HCT116 (cell line): ENCODE data around the gene ATP6V0B. TPM values are rescaled to one million over a fixed set of nuclear protein-coding genes. Genes with fewer than 3 reads are reported as not detected.

Experiments used
- ATAC-seq: fragments of 200-7000 bp; cut with Tn5 transposase; 2 replicates; pipeline ENCODE4 v1.9.1; 2020; ENCODE audit warnings: mild to moderate bottlenecking, moderate library complexity
- BruUV-seq: library from RNA; stranded (reverse); fragments of 400-500 nt; replicated peaks from 2 replicates; lab custom pipeline; 2021; lab: Mats Ljungman, UMichigan
- CTCF ChIA-PET: fragments of 300-600 bp; sonication (Branson Sonifier 250); formaldehyde crosslinking; loops from one replicate; lab custom pipeline; 2021; ENCODE audit warnings: antibody characterized with exemption; lab: Charles Lee
- POLR2A ChIA-PET: fragments of 300-600, 350-600 bp; sonication (Branson Sonifier 250); formaldehyde crosslinking; loops from one replicate; lab custom pipeline; 2021; ENCODE audit warnings: antibody characterized with exemption; lab: Charles Lee
- RAD21 ChIA-PET, 2 experiments: fragments of 300-600 bp; sonication (Branson Sonifier 250); formaldehyde crosslinking; loops; one replicate each; lab custom pipeline; 2023; ENCODE audit warnings: low total read pairs in 2 of 2; ENCODE audit not compliant: uncharacterized antibody in 2 of 2, unreplicated experiment in 2 of 2, low non-redundant PET in 1 of 2; lab: Charles Lee
- DNase-seq: peaks from one replicate; pipeline ENCODE4 v3.0.0-alpha.2; 2010; ENCODE audit warnings: low read depth, low spot score
- H2AFZ ChIP-seq: fragments of 200-600 bp; shearing (Covaris generic), sonication (generic); 2 replicates; pipeline ENCODE4 v1.6.1; 2017; ENCODE audit warnings: low read depth, mixed run types, mixed read lengths, antibody characterized with exemption, low read length; ENCODE audit not compliant: poor library complexity, severe bottlenecking
- H3K27ac ChIP-seq: 2 replicates; pipeline ENCODE4 v1.5.1; 2012; ENCODE audit warnings: low read depth, low read length
- H3K27me3 ChIP-seq: fragments of 200-600 bp; sonication (generic); 2 replicates; pipeline ENCODE4 v1.6.1; 2016; ENCODE audit warnings: mixed run types, low read length, mixed read lengths; ENCODE audit not compliant: insufficient read depth
- H3K36me3 ChIP-seq, 2 experiments: fragments of 200-500 bp in 1 of 2; fragments of 200-600 bp in 1 of 2; sonication (Bioruptor generic) in 1 of 2; sonication (generic) in 1 of 2; 2 replicates each; pipeline versions ENCODE4 v1.5.1 to v1.6.1; 2014 to 2016; ENCODE audit warnings: low read length in 2 of 2, inconsistent platforms in 1 of 2, mixed read lengths in 1 of 2, mixed run types in 1 of 2; ENCODE audit not compliant: insufficient read depth in 2 of 2, control insufficient read depth in 1 of 2
- H3K4me1 ChIP-seq, 2 experiments: fragments of 200-600 bp in 1 of 2; sonication (generic) in 1 of 2; 2 replicates each; pipeline versions ENCODE4 v1.5.1 to v1.6.1; 2012 to 2017; ENCODE audit warnings: low read length in 2 of 2, inconsistent platforms in 1 of 2, mild to moderate bottlenecking in 1 of 2, mixed read lengths in 1 of 2, mixed run types in 1 of 2, moderate library complexity in 1 of 2; ENCODE audit not compliant: insufficient read depth in 2 of 2, control insufficient read depth in 1 of 2
- H3K4me2 ChIP-seq: fragments of 200-600 bp; sonication (generic); 2 replicates; pipeline ENCODE4 v1.6.1; 2017; ENCODE audit warnings: mixed run types, low read length, mixed read lengths
- H3K4me3 ChIP-seq, 2 experiments: fragments of 200-600 bp in 1 of 2; sonication (generic) in 1 of 2; replicated peaks in 1 of 2; 2 replicates each; pipeline ENCODE4 v1.5.1; 2011 to 2016; ENCODE audit warnings: low read length in 2 of 2, control low read depth in 1 of 2, low read depth in 1 of 2, mild to moderate bottlenecking in 1 of 2, mixed read lengths in 1 of 2, mixed run types in 1 of 2
- H3K79me2 ChIP-seq: fragments of 200-600 bp; sonication (generic); 2 replicates; pipeline ENCODE4 v1.6.1; 2017; ENCODE audit warnings: mild to moderate bottlenecking, mixed run types, low read length, moderate library complexity, mixed read lengths; ENCODE audit not compliant: insufficient read depth
- H3K9ac ChIP-seq: fragments of 200-600 bp; sonication (generic); 2 replicates; pipeline ENCODE4 v1.6.1; 2016; ENCODE audit warnings: low read length, mixed read lengths
- H3K9me2 ChIP-seq: fragments of 200-600 bp; sonication (generic), shearing (Covaris generic); 2 replicates; pipeline ENCODE4 v1.6.1; 2017; ENCODE audit warnings: mixed run types, mild to moderate bottlenecking, moderate library complexity; ENCODE audit not compliant: insufficient read depth
- H3K9me3 ChIP-seq, 2 experiments: fragments of 200-500 bp in 1 of 2; fragments of 200-600 bp in 1 of 2; sonication (Bioruptor generic) in 1 of 2; sonication (generic) in 1 of 2; 2 replicates each; pipeline ENCODE4 v1.6.1; 2014 to 2017; ENCODE audit warnings: low read length in 2 of 2, mixed read lengths in 2 of 2, inconsistent platforms in 1 of 2, low read depth in 1 of 2, mild to moderate bottlenecking in 1 of 2, mixed run types in 1 of 2, moderate library complexity in 1 of 2; ENCODE audit not compliant: control insufficient read depth in 1 of 2, insufficient read depth in 1 of 2
- H4K20me1 ChIP-seq: fragments of 200-600 bp; sonication (generic), shearing (Covaris generic); 2 replicates; pipeline ENCODE4 v1.6.1; 2017; ENCODE audit warnings: mixed run types, mild to moderate bottlenecking, moderate library complexity; ENCODE audit not compliant: insufficient read depth
- CBX3 ChIP-seq: IDR thresholded peaks from 2 replicates; pipeline ENCODE4 v1.6.1; 2012; ENCODE audit warnings: low read depth
- CEBPB ChIP-seq: IDR thresholded peaks from 2 replicates; pipeline ENCODE4 v1.6.1; 2012; ENCODE audit warnings: low read depth
- EGR1 ChIP-seq: IDR thresholded peaks from 2 replicates; pipeline ENCODE4 v1.6.1; 2012; ENCODE audit warnings: low read depth
- ELF1 ChIP-seq: IDR thresholded peaks from 2 replicates; pipeline ENCODE4 v1.6.1; 2012; ENCODE audit warnings: low read depth, borderline replicate concordance
- MAX ChIP-seq: IDR thresholded peaks from 2 replicates; pipeline ENCODE4 v1.6.1; 2012
- POLR2A ChIP-seq: IDR thresholded peaks from 2 replicates; pipeline ENCODE4 v1.7.0; 2011; ENCODE audit warnings: borderline replicate concordance; ENCODE audit not compliant: insufficient read depth, insufficient read length; ENCODE audit errors: extremely low read depth
- SRF ChIP-seq: IDR thresholded peaks from 2 replicates; pipeline ENCODE4 v1.6.1; 2012; ENCODE audit warnings: low read depth
- ZBTB33 ChIP-seq: IDR thresholded peaks from 2 replicates; pipeline ENCODE4 v1.6.1; 2011; ENCODE audit warnings: mild to moderate bottlenecking, low read length, moderate library complexity; ENCODE audit not compliant: insufficient replicate concordance; ENCODE audit errors: extremely low read depth
- ZNF274 ChIP-seq: fragments of 200-500 bp; sonication (Bioruptor generic); IDR thresholded peaks from 2 replicates; pipeline ENCODE4 v1.6.1; 2014; ENCODE audit warnings: mild to moderate bottlenecking, low read depth, low read length, inconsistent platforms
- intact Hi-C: fragments of 100-400 bp; cut with micrococcal nuclease; formaldehyde crosslinking; loops from 2 replicates; pipeline ENCODE4 v1.10.0; 2022
- total RNA-seq: library from RNA; stranded (reverse); gene quantifications from one replicate; pipeline ENCODE4 v1.2.1, GENCODE V29; 2021; ENCODE audit not compliant: unreplicated experiment

Gene ATP6V0B
- total RNA-seq, 1 experiment from 2014 or later, result 122 TPM

GRCh38 chr1:43958351-43959255 lies 16.2 kb upstream of the ATP6V0B start:
- Histone ChIP-seq H3K9me3 (no peaks in the 10 kb centered on the region), H3K27ac (no peak overlapping the region), H3K4me1 (no peaks in the 10 kb centered on the region), H2AFZ (no peak overlapping the region), H3K9me2 (no peaks in the 10 kb centered on the region), H3K4me3 (no peak overlapping the region), H3K4me2 (no peak overlapping the region), H3K9ac (no peak overlapping the region), H3K36me3 (peaks cover 0 to 4% of the 10 kb centered on the region in 2 experiments; a peak in 2 of 4 replicates), H4K20me1 (no peaks in the 10 kb centered on the region), H3K27me3 (no peaks in the 10 kb centered on the region), H3K79me2 (no peaks in the 10 kb centered on the region)
- no TSS peak for BruUV-seq
- ATAC-seq (no peak), DNase-seq (no peak)
- RAD21 ChIA-PET, result no interaction called here
- POLR2A ChIA-PET, result no interaction called here
- TF ChIP-seq SRF, result no peak
- no peak for TF ChIP-seq ELF1
- TF ChIP-seq ZBTB33, result no peak
- no peak for TF ChIP-seq EGR1
- TF ChIP-seq CBX3, result no peak
- TF ChIP-seq MAX, result no peak
- no peak for TF ChIP-seq ZNF274
- no peak for TF ChIP-seq CEBPB
- no peak for TF ChIP-seq POLR2A
- intact Hi-C loops, result no loop called here
- CTCF ChIA-PET, result no interaction called here
